ENCODE results near the gene SURF4. TPM values are rescaled to one million over a fixed set of nuclear protein-coding genes. Genes with fewer than 3 reads are reported as not detected.

Gene SURF4
- total RNA-seq = 138 TPM
- polyA plus RNA-seq (ENCODE audit: insufficient read depth, low read depth, low replicate concordance) = 121 TPM
- long read RNA-seq, donor 1, transcript SURF4-202 (6 exons, 2,984 nt) = major isoform, 46 of 47 reads
- long read RNA-seq, donor 1, partial matches to known transcripts = 0 of 47 reads
- long read RNA-seq, donor 1, other reads (novel, unspliced or antisense) = 0 of 47 reads
- long read RNA-seq, donor 2, transcript SURF4-202 (6 exons, 2,984 nt) = major isoform, 48 of 48 reads
- long read RNA-seq, donor 2, partial matches to known transcripts = 0 of 48 reads
- long read RNA-seq, donor 2, other reads (novel, unspliced or antisense) = 0 of 48 reads
- long read RNA-seq, donor 3, transcript SURF4-202 (6 exons, 2,984 nt) = major isoform, 60 of 60 reads
- long read RNA-seq, donor 3, partial matches to known transcripts = 0 of 60 reads
- long read RNA-seq, donor 3, other reads (novel, unspliced or antisense) = 0 of 60 reads
- long read RNA-seq, donor 4, transcript SURF4-202 (6 exons, 2,984 nt) = major isoform, 49 of 49 reads
- long read RNA-seq, donor 4, partial matches to known transcripts = 0 of 49 reads
- long read RNA-seq, donor 4, other reads (novel, unspliced or antisense) = 0 of 49 reads
- long read RNA-seq, donor 5, transcript SURF4-202 (6 exons, 2,984 nt) = major isoform, 5 of 5 reads
- long read RNA-seq, donor 5, partial matches to known transcripts = 0 of 5 reads
- long read RNA-seq, donor 5, other reads (novel, unspliced or antisense) = 0 of 5 reads
- long read RNA-seq, donor 6, transcript SURF4-202 (6 exons, 2,984 nt) = major isoform, 9 of 10 reads
- long read RNA-seq, donor 6, partial matches to known transcripts = 0 of 10 reads
- long read RNA-seq, donor 6, other reads (novel, unspliced or antisense) = 0 of 10 reads
- long read RNA-seq, donor 7, transcript SURF4-202 (6 exons, 2,984 nt) = major isoform, 151 of 203 reads
- long read RNA-seq, donor 7, partial matches to known transcripts = 0 of 203 reads
- long read RNA-seq, donor 7, other reads (novel, unspliced or antisense) = 50 of 203 reads
- long read RNA-seq, donor 8, transcript SURF4-202 (6 exons, 2,984 nt) = major isoform, 41 of 41 reads
- long read RNA-seq, donor 8, partial matches to known transcripts = 0 of 41 reads
- long read RNA-seq, donor 8, other reads (novel, unspliced or antisense) = 0 of 41 reads
- long read RNA-seq, donor 9, transcript SURF4-202 (6 exons, 2,984 nt) = major isoform, 31 of 31 reads
- long read RNA-seq, donor 9, partial matches to known transcripts = 0 of 31 reads
- long read RNA-seq, donor 9, other reads (novel, unspliced or antisense) = 0 of 31 reads
- long read RNA-seq, donor 10, transcript SURF4-202 (6 exons, 2,984 nt) = major isoform, 34 of 34 reads
- long read RNA-seq, donor 10, partial matches to known transcripts = 0 of 34 reads
- long read RNA-seq, donor 10, other reads (novel, unspliced or antisense) = 0 of 34 reads

DNA sequence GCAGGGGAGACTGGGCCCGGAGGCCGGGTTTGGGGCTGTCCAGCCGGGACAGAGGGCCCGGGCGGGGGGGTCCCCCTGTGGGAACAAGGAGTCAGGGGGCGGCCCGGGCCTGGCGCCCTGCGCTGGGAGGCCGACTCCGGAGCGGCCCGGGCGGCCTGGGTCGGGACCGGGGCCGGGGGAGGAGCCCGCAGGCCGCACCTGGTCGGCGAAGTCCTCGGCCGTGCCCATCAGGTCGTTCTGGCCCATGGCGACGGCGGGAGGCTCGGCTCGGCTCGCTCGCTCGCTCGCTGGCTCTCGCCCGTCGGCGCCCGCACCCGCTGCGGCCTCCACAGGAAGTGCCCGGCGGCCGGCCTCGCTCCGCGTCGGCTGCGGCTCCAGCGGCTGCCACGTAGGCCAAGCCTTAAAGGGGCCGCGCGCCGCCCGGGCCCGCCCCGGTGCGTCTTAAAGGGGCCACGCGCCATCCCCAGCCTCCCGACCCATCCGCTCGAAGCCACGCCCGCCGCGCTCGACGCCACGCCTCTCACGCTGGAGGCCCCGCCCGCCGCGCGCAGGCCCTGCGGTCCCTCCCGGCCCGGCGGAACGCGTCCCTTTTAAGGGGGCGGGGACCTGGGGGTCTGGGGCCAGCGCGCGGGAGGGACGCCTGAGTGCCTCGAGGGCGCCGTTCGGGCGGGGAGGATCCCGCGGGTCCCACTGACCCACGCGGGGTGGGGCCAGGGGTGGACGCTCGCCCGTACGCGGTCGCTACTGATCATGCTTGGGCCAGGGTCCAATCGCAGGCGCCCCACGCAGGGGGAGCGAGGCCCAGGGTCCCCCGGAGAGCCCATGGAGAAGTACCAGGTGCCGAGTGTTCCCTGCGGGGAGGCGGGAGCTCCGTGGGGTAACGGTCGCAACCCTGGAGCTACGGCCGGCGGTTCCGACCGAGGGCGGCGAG is at the start of gene SURF4, which contains the start of gene STKLD1:
TSS of gene SURF4 (minus strand) at position 337 of the 931 bp plus-strand sequence. CDS start at position 246, 91 bp downstream.
TSS of gene STKLD1 (plus strand) at position 643 of the 931 bp plus-strand sequence. CDS start at position 751, 108 bp downstream.
- TF ChIP-seq, protein P1, sequence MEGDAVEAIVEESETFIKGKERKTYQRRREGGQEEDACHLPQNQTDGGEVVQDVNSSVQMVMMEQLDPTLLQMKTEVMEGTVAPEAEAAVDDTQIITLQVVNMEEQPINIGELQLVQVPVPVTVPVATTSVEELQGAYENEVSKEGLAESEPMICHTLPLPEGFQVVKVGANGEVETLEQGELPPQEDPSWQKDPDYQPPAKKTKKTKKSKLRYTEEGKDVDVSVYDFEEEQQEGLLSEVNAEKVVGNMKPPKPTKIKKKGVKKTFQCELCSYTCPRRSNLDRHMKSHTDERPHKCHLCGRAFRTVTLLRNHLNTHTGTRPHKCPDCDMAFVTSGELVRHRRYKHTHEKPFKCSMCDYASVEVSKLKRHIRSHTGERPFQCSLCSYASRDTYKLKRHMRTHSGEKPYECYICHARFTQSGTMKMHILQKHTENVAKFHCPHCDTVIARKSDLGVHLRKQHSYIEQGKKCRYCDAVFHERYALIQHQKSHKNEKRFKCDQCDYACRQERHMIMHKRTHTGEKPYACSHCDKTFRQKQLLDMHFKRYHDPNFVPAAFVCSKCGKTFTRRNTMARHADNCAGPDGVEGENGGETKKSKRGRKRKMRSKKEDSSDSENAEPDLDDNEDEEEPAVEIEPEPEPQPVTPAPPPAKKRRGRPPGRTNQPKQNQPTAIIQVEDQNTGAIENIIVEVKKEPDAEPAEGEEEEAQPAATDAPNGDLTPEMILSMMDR (IDR thresholded peaks at IDR 0.05; ENCODE audit: borderline replicate concordance, extremely low read depth, insufficient read depth) = no peak
- FAIRE-seq = no peak
- H3K4me1 ChIP-seq (ENCODE audit: control insufficient read depth in 2 of 3, insufficient read depth in 2 of 3, low read depth in 1 of 3, low read length in 3 of 3) = peaks cover 0 to 23% (median 14%) of the 10 kb centered on the region in 3 donors
- peak within 1 kb of the TSS; percentile 79 to 98 (median 92) for H3K9ac ChIP-seq (ENCODE audit: low read length in 3 of 3)
- DNase-seq = peak; percentile 97 to 99 (median 98)
- H3K27me3 ChIP-seq (ENCODE audit: control insufficient read depth, insufficient read depth, low read length) = no peaks in the 10 kb centered on the region
- H3K36me3 ChIP-seq (ENCODE audit: control insufficient read depth in 2 of 3, insufficient read depth in 3 of 3, low read length in 3 of 3) = peaks cover 0 to 6% (median 2%) of the 10 kb centered on the region in 3 donors
- intact Hi-C loops (cut with DNase I) = no loop called here
- H3K9me3 ChIP-seq (ENCODE audit: control insufficient read depth in 2 of 3, insufficient read depth in 1 of 3, low read length in 3 of 3) = peaks cover 0 to 3% (median 0%) of the 10 kb centered on the region in 3 donors
- H3K27ac ChIP-seq (ENCODE audit: low read depth in 2 of 2, low read length in 2 of 2) = peak within 1 kb of the TSS; percentile 77 to 89
- peak within 1 kb of the TSS; percentile 77 to 95 (median 87) for H3K4me3 ChIP-seq (ENCODE audit: low read length in 3 of 3)

- intact Hi-C loops (cut with DNase I) = no loop called here
- H3K4me1 ChIP-seq (ENCODE audit: control insufficient read depth in 2 of 3, insufficient read depth in 2 of 3, low read depth in 1 of 3, low read length in 3 of 3) = no peaks in the 10 kb centered on the region
- no peak for FAIRE-seq
Observed at GRCh38 chr9:133425049-133425632, 49.3 kb upstream of the SURF4 start.

More at GRCh38 chr9:133425049-133425632, 49.3 kb upstream of the SURF4 start:
- H3K36me3 ChIP-seq (ENCODE audit: control insufficient read depth in 2 of 3, insufficient read depth in 3 of 3, low read length in 3 of 3) = no peaks in the 10 kb centered on the region
- no peaks in the 10 kb centered on the region for H3K9me3 ChIP-seq (ENCODE audit: control insufficient read depth in 2 of 3, insufficient read depth in 1 of 3, low read length in 3 of 3)
- TF ChIP-seq, protein P1 (IDR thresholded peaks at IDR 0.05; ENCODE audit: borderline replicate concordance, extremely low read depth, insufficient read depth) = no peak
- peak in 2 of 5 donors; percentile 25 to 36 for DNase-seq
- H3K27me3 ChIP-seq (ENCODE audit: control insufficient read depth, insufficient read depth, low read length) = no peaks in the 10 kb centered on the region
- no peak overlapping the region for H3K4me3 ChIP-seq (ENCODE audit: low read length in 3 of 3)
- no peak overlapping the region for H3K9ac ChIP-seq (ENCODE audit: low read length in 3 of 3)
- no peak overlapping the region for H3K27ac ChIP-seq (ENCODE audit: low read depth in 2 of 2, low read length in 2 of 2)
